GOT3 (cell line): ENCODE data around the gene CPLANE2.
"Not testable (repeated sequence)": the region's sequence is repeated elsewhere in the genome, so short reads cannot be mapped to it uniquely, and the experiment has no call there.

Experiments used
- DNase-seq: peaks from one replicate; lab custom pipeline; 2025; ENCODE audit warnings: mixed read lengths; lab: John Stamatoyannopoulos, UW

The CPLANE2 gene

GRCh38 chr1:16236511-16237342 lies at the start of gene CPLANE2:
Gene CPLANE2 (minus strand): TSS chr1:16237183. CDS start chr1:16236742, 441 bp downstream.
- peak; percentile 63 for DNase-seq

- DNase-seq: no peak
Observed at GRCh38 chr1:16286122-16286521, 49.1 kb upstream of the CPLANE2 start.

- no peak for DNase-seq
Observed at GRCh38 chr1:16281765-16282164, 44.8 kb upstream of the CPLANE2 start.

- no peak for DNase-seq
Observed at GRCh38 chr1:16279186-16279585, 42.2 kb upstream of the CPLANE2 start.

GRCh38 chr1:16276302-16277030 lies 39.5 kb upstream of the CPLANE2 start:
- DNase-seq: no peak

GRCh38 chr1:16275591-16275990 lies 38.6 kb upstream of the CPLANE2 start:
- DNase-seq: no peak

- no peak for DNase-seq
Observed at GRCh38 chr1:16267690-16268180, 30.8 kb upstream of the CPLANE2 start.

- DNase-seq: no peak
Observed at GRCh38 chr1:16266411-16267118, 29.6 kb upstream of the CPLANE2 start.

GRCh38 chr1:16262067-16262466 lies 25.1 kb upstream of the CPLANE2 start:
- no peak for DNase-seq

GRCh38 chr1:16260814-16261213 lies 23.8 kb upstream of the CPLANE2 start:
- DNase-seq: no peak

- no peak for DNase-seq
Observed at GRCh38 chr1:16258591-16259135, 21.7 kb upstream of the CPLANE2 start.

- DNase-seq: no peak
Observed at GRCh38 chr1:16257968-16258367, 21.0 kb upstream of the CPLANE2 start.

GRCh38 chr1:16257556-16257955 lies 20.6 kb upstream of the CPLANE2 start:
- not testable (repeated sequence) for DNase-seq

GRCh38 chr1:16256478-16256877 lies 19.5 kb upstream of the CPLANE2 start:
- DNase-seq: no peak

GRCh38 chr1:16254263-16254928 lies 17.4 kb upstream of the CPLANE2 start:
- no peak for DNase-seq

GRCh38 chr1:16253332-16253922 lies 16.4 kb upstream of the CPLANE2 start:
- no peak for DNase-seq

GRCh38 chr1:16252912-16253311 lies 15.9 kb upstream of the CPLANE2 start:
- no peak for DNase-seq

- DNase-seq: no peak
Observed at GRCh38 chr1:16251381-16251780, 14.4 kb upstream of the CPLANE2 start.

GRCh38 chr1:16250524-16251251 lies 13.7 kb upstream of the CPLANE2 start:
- no peak for DNase-seq

GRCh38 chr1:16249596-16250241 lies 12.7 kb upstream of the CPLANE2 start:
- no peak for DNase-seq
